CD4-positive, alpha-beta T cell treated with Interleukin-1 beta for 1 hour (primary cell): Measurements from ENCODE around the gene ACOX2.

Experiments used
- DNase-seq, 2 donors: peaks; one replicate each; pipeline ENCODE4 v3.0.0-alpha.2; 2020 to 2022

ACOX2 gene

DNA sequence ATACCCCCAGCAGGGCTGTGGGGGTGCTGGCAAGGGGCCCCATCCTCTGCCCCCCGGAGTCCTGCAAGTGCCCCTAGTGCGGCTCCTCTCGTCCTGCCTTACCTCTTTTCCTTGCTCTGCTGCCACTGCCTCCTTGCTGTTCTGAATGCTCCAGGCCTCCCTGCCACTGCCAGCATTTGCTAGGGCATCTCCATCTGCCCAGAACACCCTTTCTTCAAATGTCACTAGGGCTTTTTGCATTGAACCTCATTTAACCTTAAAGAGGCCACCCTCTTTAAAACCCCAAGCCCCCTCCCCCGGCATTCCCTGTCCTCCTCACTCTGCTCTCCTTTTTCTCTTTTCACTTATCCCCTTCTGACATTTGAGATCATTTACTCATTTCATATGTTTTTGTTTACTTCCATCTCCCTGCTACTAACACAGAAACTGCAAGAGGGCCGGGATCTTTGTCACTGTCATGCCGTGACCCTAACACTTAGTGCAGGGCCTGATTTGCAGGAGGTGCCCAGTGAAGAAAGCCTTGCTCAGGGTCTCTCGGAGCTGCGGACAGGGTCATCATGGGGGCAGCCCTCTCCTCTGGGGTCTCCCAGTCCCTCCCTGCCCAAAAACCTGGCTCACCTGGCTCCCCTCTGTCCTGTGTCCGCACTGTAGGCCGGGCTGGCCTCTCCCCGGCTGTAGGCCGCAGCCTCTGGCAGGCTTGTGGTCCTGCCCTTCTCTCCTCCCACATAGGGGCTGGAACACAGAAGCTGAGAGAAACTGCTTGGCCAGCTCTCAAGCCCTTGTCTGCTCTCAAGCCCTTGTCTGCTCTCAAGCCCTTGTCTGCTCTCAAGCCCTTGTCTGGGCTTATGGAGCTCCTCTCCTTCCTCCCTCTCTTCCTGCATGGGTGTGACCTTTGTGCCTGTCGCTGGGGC lies at the start of gene ACOX2:
ACOX2 (minus strand) TSS at position 690 of the 911 bp plus-strand sequence. CDS start 2,084 bp downstream, outside the sequence.
- no peak for DNase-seq

DNA sequence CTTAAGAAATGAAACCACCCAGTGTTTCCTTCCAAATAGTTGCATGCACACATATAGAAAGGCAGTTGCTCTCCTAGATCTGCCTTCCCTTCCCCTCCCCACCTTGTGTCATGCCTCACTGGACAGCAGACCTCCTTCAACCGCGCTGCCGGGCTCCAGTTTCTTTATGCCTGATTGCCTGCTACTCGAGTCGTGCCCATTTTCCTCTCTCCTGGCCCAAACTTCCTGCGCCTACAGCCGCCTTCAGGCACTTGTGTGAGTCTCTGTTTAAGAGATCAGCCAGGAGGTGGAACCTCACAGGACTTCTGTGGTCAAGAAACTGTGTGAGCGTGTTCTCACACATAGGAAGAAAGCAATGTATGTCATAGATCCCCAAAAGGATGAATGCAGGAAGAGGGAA lies 49.0 kb upstream of the ACOX2 start:
- no peak for DNase-seq

DNA sequence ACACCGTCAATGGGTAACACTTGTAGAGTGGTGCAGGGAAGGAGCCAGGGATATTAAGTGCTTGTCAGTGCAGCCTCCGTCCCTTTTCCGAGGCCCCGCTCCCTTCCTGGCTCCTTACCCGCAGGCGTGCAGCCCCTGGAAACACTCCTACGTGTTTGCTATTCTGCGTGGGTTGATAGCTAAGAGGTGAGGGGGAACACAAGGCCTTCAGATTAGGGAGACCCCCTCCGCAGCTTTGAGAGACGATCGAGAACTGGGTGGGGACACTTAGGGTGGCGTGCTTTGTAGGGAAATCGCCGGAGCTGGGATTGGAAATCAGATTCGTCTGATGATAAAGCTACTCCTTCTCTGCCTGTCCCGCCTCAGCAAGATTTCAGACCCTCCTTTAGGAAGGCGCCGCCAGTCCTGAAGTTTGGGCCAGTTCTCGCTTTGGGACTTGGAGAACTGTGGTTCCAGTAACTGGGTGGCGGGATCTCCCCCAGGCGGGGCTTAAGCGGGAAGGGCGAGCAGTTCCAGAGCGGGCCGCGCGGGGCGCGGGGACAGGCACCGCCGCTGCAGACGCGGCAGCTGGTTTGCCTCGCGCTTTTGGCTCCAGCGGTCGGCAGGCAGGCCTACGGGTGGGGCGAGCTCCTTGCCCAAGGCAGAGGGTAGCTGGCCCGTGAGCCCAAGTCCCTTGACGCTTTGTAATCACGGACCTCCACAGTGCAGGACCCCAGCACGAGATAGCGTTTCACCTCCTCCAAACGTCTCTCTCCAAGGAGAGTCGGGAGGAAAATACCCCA lies 48.2 kb upstream of the ACOX2 start:
- peak; percentile 44 to 52 for DNase-seq

DNA sequence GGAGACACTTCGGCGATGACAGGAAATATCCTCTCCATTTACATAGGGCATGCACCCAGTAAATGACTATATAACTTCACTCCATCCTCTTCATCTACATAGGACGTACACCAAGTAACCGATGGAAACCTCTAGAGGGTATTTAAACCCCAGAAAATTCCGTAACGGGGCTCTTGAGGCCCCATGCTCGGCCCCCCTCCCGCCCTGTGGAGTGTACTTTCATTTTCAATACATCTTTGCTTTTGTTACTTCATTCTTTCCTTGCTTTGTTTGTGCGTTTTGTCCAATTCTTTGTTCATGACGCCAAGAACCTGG lies 47.7 kb upstream of the ACOX2 start:
- no peak for DNase-seq

DNA sequence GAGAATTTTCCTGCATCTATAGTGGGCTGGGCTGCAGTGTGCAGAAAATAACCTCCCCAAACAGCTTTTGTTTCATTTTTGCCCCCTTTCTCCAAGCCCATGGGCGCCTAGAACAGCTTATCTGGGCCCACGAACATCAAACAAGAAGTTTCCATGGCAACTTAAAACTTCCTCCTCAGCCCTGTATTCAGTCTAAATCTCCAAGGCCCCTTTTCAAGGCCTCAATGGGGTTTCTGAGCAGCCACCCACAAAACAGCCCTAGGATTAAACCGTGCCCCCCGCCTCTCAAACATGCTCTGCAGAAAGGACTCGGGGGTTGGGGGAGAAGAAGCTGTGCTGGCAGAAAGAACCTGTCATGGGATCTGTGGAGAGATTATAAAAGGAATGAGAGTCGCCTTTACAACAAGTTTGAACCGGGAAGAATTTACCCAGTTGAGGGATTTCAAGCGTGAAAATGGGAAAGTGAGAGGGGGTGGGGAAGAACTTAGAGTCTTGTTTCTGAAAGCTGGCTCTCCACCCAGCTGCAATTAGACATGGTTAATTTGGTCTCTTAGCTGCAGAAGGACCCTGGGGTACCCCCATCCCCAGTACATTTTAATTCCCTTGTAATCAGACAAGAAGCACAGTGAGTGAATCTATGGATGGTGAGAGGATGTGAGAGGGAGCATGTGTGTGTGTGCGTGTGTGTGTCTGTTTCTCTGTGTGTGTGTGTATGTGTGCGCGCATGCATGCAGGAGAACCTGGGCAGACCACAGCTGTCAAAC lies 44.5 kb upstream of the ACOX2 start:
- no peak for DNase-seq

DNA sequence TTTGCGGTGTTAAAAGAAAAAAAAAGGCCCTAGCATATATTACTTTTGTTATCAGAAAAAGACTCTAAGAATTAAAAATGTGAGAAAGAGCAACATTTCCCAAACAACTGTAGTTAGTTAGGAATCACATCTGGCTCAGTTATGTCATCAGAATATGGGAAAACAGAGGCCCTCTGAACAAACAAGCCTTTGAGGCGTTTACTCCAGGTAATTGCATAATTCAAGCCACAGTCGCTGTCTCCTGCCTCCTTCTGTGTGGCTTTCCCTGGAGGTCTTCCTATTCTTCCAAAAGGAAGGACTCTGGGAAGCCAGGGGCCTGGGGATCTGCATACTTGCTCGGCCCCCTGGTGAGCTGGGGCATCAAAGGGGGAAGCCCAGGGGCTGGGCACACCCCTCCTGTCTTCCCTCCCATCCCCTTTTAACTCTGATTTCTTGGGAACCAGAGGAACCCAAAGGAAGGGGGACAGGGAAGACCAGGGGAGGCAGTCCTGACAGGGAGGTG lies 43.9 kb upstream of the ACOX2 start:
- no peak for DNase-seq

DNA sequence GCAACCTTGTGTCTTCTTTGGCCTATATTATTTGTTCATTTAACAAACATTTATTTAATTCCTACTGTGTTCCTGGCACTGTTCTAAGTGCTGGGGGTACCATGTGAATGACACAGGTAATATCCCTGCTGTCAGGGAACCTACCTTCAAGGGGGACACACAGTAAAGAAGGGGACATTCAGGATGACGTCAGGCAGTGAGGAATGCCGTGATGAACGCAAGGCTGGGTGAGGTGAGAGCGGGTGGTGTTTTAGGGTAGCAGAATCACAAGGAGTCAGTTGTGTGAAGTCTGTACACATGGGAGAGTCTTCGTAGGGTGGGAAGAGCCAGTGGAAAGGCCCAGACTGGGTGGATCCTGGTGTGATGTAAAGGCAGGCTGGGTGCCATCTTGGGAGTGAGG lies 41.9 kb upstream of the ACOX2 start:
- DNase-seq = no peak

DNA sequence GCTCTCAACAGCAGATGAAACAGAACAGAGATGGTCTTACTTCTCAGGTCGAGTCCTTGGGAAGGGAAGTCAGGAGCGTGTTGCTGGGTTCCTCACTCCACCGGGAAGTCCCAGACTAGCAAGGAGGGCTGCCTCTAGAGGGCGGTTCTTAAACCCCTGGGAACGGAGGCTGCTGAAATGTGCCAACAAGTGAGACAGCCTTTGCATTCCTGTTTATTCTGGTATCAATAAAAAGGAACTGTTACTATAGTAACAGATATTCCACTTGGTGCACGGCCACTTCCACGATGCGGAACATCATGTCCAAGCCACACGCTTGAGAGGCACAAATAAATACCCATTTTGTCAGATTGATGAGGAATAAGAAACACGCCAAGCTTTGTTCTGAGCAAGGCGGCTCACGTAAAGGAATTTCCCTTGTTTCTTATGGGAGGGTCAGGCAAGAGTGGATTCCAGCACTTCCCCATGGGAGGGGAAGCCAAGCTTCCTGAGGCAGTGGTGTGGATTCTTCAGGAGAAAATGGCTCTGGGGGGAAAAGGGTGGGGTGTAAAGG lies 40.4 kb upstream of the ACOX2 start, which contains the start of gene FAM107A:
FAM107A (minus strand) TSS at position 123 of the 553 bp plus-strand sequence. CDS start 7,531 bp downstream, outside the sequence.
- no peak for DNase-seq

DNA sequence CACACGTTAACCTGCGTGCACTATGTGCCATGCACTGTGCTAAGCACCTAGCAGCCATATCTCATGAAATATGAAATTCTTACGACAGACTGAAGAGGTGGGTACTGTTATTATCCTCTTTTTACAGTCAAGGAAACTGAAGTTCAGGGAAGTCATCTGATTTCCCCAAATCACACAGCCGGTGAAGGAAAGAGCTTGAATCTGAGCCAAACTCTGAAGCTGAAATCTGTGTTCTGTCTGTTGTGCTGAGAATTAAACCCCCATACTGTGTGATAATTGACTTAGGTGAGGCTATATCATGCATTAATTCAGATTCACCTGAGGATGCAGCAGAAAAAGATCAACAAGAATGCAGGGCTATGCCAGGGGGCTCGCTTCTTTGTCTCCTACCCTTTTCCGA lies 39.7 kb upstream of the ACOX2 start:
- no peak for DNase-seq

DNA sequence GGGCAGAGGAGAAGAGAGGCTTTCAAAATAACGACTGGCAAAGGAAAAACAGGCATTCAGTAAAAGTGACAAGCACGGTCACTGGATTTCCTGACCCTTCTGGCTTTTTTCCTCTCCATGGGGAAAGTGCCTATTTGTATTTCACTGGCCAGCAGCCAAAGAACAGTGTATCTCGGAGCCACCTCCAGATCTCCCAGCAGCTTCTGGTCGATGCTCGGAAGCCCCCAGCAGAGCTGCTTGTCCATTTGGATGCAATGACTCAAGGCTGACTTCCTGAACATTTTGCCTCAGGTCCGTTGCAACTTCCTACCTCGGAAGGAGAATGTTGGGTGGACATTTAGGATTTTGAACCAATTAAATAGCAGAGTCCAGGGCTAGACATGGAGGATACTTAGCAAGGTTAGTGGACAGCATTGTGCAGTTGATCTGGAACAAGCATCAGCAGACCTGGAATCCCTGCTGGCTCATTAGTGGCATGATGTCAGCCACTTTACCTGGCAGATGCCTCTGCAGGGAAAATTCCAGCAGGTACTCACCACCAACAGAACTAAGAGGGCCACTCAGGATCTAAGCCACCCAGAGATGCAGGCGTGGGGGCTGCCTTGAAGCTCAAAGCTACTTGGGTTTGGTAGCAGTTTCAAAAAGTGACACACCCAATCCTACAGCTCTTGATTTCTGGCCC lies 39.1 kb upstream of the ACOX2 start:
- DNase-seq = no peak

DNA sequence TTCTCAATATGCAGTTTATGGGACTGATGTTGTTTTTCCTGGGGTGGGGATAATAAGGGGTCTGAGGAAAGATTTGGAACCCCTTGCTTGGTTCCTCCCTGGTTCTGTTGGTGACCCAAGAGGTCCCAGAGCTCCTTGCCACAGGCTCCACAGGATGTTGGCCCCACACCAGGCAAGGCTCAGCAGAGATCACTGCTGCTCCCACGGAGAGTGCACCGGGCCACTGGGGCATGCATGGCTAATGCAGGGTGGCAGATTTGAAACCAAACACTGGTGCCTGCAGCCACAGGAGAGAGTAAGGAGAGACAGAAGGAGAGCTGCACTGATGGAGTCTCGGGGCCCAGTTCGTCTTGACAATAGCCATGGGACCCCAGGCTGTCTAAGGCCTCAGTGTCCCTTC lies 37.7 kb upstream of the ACOX2 start:
- no peak for DNase-seq

DNA sequence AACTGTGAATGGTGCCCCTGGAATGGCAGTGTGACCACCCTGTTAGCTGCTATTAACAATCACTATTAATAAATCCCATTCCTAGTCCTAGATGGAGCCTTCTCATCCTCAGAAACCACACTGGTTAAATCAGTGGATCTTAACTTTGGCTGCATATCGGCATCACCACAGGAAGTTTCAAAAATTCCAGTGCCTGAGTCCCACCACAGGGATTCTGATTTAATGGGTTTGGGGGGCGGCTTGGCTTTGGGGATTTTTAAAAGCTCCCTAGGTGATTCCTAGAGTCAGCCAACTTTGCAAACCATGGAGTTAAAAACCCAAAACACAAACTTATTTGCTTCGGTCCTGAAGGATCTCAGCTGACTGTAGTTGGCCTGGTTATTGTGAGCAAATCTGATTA lies 37.1 kb upstream of the ACOX2 start:
- DNase-seq = no peak

DNA sequence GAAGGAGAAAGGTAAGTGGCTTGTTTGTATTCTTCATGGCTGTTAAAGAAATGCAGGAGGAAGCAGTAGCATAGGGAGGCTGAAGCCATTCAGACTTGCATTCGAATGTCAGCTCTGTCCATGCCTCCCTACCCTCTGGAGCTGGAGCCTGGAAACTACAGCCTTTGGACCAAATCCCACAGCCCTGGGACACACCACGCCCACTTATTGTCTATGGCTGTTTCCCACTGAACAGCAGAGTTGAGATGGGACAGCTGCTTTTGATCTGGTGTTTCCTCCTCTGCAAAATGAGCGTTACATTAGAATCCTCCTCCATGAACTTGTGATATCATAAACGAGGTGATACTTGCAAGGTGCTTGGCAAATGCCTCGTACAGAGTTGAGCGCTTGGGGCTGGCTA lies 36.6 kb upstream of the ACOX2 start:
- no peak for DNase-seq

DNA sequence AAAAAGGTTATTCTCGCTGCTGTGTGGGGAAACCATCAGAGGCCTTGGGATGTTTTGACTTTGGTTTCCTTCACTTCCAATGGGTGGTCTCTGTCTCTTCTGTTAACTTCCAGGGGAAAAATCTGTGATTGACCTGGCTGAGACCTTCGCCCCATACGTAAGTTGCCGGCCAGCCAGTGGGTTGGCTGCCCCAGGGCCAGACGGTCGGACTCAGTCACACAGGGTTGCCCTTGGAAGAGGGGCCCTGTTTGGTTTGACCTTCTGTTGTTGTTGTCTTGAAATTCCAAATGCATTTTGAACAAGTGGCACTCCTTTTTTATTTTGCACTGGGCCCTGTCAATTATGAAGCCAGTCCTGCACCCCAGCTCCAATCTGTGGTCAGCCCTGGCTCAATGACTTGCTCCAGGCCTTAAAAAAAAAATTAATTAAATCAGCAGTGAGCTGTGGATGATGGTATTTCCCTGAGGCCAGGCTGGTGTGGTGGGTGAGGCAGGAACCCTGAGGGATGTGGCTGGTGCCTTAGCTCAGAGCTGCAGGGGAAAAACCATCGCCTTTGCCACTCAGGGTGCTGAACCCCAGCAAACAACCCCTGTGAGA lies 35.7 kb upstream of the ACOX2 start:
- no peak for DNase-seq

DNA sequence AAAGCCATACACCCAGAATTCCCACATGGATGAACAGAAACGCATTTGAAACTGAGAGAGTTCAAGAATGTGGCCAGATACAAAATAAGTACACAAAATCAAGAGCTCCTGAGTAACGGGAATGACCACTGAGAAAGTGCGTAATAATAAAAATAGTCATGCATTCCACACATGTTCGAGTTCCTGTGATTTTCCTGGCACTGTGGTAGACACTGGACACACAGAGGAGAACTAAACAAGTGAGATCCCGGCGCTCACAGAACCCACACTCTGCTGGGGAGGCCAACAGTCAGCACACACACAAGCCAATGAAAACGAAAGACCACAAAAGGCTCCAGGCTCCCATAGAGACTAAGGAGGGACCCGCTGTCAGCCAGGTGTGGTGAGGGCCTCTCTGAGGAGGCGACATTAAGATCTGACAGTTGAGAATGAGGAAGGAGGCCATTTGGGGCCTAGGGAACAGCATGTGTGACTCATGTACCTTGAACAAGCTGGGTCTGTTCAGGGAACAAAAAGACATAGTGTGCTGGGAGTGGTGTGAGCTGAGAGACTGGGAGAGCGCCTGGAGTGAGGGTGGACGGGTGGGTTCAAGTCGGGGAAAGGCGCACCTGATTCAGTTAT lies 35.1 kb upstream of the ACOX2 start:
- no peak for DNase-seq

DNA sequence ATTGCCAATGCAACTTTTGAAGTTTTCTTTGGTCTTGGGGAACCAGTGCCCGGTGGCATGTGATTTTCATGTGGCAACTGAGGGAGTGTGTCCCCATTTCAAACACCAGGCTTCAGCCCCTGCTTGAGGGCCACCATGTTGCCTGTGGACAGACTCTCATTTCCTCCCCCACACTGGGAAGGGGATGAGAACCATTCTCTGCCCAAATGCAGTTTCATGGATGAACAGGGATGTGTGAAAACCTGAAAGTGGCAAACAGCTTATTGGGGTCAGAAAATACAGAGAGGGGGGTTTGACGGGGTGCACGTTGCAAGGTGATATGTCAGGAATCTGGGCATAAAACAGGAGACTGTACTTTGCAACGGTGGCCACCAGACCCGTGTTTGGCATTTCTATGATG lies 33.9 kb upstream of the ACOX2 start:
- no peak for DNase-seq

DNA sequence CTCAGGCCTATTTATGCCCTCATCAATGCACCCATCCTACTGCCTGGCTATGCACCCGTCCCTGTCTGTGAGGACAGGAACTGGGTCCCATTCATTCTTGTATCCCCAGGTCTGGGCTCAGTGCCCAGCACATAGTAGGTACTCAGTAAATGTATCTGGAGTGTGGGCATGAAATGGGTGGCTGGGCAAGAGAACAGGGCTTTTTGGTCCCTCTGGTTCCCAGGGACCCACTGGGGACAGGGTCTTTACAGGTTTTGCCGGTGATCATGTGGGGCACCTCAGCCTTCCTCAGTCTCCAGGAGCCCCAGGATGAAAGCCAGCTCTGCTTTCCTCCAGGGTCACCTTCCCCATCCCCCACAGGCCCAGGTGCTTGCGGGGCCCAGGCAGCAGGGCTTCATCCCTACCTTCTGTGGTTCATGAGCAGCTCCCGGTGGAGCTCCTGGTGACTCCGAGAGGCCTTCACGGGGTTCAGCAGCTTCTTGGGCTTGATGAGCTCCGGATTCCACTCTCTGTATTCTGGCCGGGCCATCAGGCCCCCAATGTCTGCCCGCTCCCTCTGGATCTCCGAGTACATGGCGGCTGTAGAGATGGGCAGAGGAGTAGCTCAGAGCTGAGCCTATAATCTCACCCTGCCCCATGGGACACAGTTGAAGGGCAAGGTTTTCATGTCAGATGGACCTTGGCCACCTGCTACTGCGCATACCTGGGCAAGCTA lies 32.5 kb upstream of the ACOX2 start:
- no peak for DNase-seq

DNA sequence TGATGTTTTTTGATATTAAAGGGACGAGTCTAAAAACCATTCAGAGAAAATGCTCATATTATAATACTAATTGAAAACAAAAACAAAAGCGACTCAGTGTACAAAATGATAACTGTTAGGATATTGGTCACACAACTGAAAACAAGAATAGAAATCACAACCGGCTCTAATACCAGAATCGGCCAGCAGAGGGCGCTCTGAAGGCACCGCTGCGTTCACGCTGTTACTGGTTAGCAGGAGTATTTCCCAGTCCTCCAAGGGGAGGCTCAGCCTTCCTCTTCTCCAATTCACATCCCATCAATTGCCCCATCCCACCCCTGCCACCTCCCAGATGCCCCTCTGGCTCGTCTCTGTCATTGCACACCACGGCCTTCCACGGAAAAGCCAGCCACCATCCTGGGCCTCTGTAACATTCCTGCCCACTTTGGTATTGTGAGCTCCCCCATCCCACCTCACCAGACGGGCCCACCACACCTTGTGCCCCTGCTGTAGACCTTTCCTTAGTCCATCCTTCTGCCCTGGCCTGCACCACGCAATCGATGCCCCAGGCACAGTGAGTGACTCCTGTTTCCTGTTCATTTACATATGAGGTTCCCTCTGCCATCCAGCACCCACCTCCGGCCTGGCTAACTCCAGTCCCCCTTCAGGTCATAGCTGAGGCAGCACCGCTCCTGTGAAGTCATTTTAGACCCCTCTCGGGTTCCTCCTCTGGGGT lies 31.7 kb upstream of the ACOX2 start:
- peak; percentile 52 to 58 for DNase-seq

DNA sequence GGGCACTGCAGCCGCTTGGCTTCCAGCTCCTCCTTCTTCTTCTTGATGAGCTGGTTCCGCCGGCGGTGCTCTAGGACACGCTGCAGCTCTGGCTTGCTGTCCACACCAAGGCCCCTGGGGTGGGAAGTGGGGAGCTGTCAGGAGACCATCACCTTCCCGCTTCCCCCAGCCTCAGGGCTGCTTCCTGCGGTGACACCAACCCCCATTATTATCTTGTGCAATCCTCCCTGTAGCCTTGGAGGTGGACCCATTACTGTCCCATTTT lies 30.2 kb upstream of the ACOX2 start:
- no peak for DNase-seq
